ENCODE results near the gene INPPL1. TPM values are rescaled to one million over a fixed set of nuclear protein-coding genes. Genes with fewer than 3 reads are reported as not detected.

Gene INPPL1
- total and polyA plus RNA-seq, 2 of the 13 experiments (the other 11 are each of a cell fraction or from before 2014, with no cell fraction given), result 29.1 to 66.9 TPM

GRCh38 chr11:72254299-72254993 is 29.9 kb downstream of the INPPL1 start:
- no peaks in the 10 kb centered on the region for H4K20me1 ChIP-seq (ENCODE audit: insufficient read depth, low read length)
- H3K4me1 ChIP-seq (ENCODE audit: insufficient read depth, low read length), result peaks cover 4% of the 10 kb centered on the region; the same call in 1 of the 2 replicates
- no peak overlapping the region for H3K4me2 ChIP-seq (ENCODE audit: low read depth, low read length)
- CTCF ChIA-PET (ENCODE audit: low intra/inter-chr PET ratio, low total read pairs), result no interaction called here
- H3K4me3 ChIP-seq (replicated peaks in 1 of 3; ENCODE audit: insufficient read depth in 1 of 3, low read depth in 2 of 3, low read length in 3 of 3), result no peak overlapping the region
- WGBS (ENCODE audit: low lambda C conversion rate), result 2% methylated on average over 4 of the region's 5 CpGs
- no peak overlapping the region for H2AFZ ChIP-seq (ENCODE audit: low read length)
- no peak for TF ChIP-seq ZNF230 (CRISPR knock-in tag; IDR thresholded peaks at IDR 0.05)
- no peak for TF ChIP-seq ZNF570 (CRISPR knock-in tag; IDR thresholded peaks at IDR 0.05; ENCODE audit: borderline replicate concordance)
- TF ChIP-seq ZNF292 (CRISPR knock-in tag; IDR thresholded peaks at IDR 0.05; ENCODE audit: borderline replicate concordance, low read depth), result no peak
- no peak for TF ChIP-seq ZNF775 (CRISPR knock-in tag; IDR thresholded peaks at IDR 0.05; ENCODE audit: borderline replicate concordance)
- TF ChIP-seq, protein P1, sequence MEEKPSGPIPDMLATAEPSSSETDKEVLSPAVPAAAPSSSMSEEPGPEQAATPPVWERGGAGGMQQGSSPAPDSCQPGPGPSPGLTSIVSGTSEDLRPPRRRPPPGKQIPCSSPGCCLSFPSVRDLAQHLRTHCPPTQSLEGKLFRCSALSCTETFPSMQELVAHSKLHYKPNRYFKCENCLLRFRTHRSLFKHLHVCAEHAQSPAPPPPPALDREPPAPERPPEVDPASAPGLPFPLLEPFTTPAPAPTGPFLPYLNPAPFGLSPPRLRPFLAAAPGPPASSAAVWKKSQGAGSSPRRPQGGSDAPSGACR (CRISPR knock-in tag; IDR thresholded peaks at IDR 0.05), result no peak
- no peak for TF ChIP-seq SOX13 (IDR thresholded peaks at IDR 0.05)
- TF ChIP-seq SOX13 (CRISPR knock-in tag; conservative IDR thresholded peaks at IDR 0.05 in 1 of 2, IDR thresholded peaks at IDR 0.05 in 1 of 2), result no peak
- TF ChIP-seq, protein P2, sequence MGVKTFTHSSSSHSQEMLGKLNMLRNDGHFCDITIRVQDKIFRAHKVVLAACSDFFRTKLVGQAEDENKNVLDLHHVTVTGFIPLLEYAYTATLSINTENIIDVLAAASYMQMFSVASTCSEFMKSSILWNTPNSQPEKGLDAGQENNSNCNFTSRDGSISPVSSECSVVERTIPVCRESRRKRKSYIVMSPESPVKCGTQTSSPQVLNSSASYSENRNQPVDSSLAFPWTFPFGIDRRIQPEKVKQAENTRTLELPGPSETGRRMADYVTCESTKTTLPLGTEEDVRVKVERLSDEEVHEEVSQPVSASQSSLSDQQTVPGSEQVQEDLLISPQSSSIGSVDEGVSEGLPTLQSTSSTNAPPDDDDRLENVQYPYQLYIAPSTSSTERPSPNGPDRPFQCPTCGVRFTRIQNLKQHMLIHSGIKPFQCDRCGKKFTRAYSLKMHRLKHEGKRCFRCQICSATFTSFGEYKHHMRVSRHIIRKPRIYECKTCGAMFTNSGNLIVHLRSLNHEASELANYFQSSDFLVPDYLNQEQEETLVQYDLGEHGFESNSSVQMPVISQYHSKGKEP (CRISPR knock-in tag; IDR thresholded peaks at IDR 0.05), result no peak
- no peak for TF ChIP-seq ZNF770 (CRISPR knock-in tag; IDR thresholded peaks at IDR 0.05)
- TF ChIP-seq CBX2 (IDR thresholded peaks at IDR 0.05; ENCODE audit: low read depth, low read length), result no peak
- TF ChIP-seq CBX2 (CRISPR knock-in tag; IDR thresholded peaks at IDR 0.05; ENCODE audit: low read depth), result no peak
- TF ChIP-seq ZZZ3 (CRISPR knock-in tag; IDR thresholded peaks at IDR 0.05; ENCODE audit: borderline replicate concordance), result no peak
- TF ChIP-seq PBX2 (CRISPR knock-in tag; IDR thresholded peaks at IDR 0.05), result no peak
- TF ChIP-seq EHMT2 (IDR thresholded peaks at IDR 0.05; ENCODE audit: borderline replicate concordance, low read depth, low read length), result no peak
- no peak for TF ChIP-seq ZNF816 (CRISPR knock-in tag; IDR thresholded peaks at IDR 0.05; ENCODE audit: borderline replicate concordance)
- TF ChIP-seq ARHGAP35 (CRISPR knock-in tag; IDR thresholded peaks at IDR 0.05; ENCODE audit: borderline replicate concordance), result no peak
- no peak for TF ChIP-seq NFYB (CRISPR knock-in tag; IDR thresholded peaks at IDR 0.05)
- no peak for TF ChIP-seq ADNP (CRISPR knock-in tag; IDR thresholded peaks at IDR 0.05)
- no peak overlapping the region for H3K9ac ChIP-seq (ENCODE audit: insufficient read depth, low read depth, low read length)
- peaks cover 2 to 32% of the 10 kb centered on the region in 2 experiments; a peak in 4 of 5 replicates for H3K27me3 ChIP-seq (ENCODE audit: control insufficient read depth in 1 of 2, insufficient read depth in 2 of 2, low read length in 2 of 2)
- no peaks in the 10 kb centered on the region for H3K79me2 ChIP-seq (ENCODE audit: insufficient read depth, low read length)
- POLR2A ChIA-PET, result no interaction called here
- DNase-seq (ENCODE audit: low spot score) (no peak), ATAC-seq (no peak), FAIRE-seq (no peak)
- no TSS peak for BruUV-seq (replicated peaks)
- H3K9me3 ChIP-seq (ENCODE audit: low read length), result no peaks in the 10 kb centered on the region
- in situ Hi-C loops (cut with HindIII; ENCODE audit: extremely low pct_ligation_motif_present, low pct_unique_long_range_greater_than_20kb) (no loop called here), intact Hi-C loops (cut with micrococcal nuclease; ENCODE audit: unreplicated experiment) (no loop called here)
- no peaks in the 10 kb centered on the region for H3K36me3 ChIP-seq (replicated peaks in 1 of 2; ENCODE audit: control insufficient read depth in 1 of 2, insufficient read depth in 2 of 2, low read length in 2 of 2)
- no peak overlapping the region for H3K27ac ChIP-seq (ENCODE audit: extremely low read length, insufficient read depth, low read length)
